Ovary (tissue), 3 donors: Measurements from ENCODE around the gene INF2.

Experiments used
- CTCF ChIP-seq, 3 donors: fragments of 450-650 bp in 2 of 3; fragments of 200-600 bp in 1 of 3; IDR thresholded peaks; one replicate each; pipeline versions ENCODE4 v1.5.1 to v1.8.0; 2016 to 2022; ENCODE audit warnings: antibody characterized with exemption in 3 of 3, mild to moderate bottlenecking in 1 of 3
- EP300 ChIP-seq: sonication (generic); formaldehyde crosslinking; IDR thresholded peaks from one replicate; pipeline ENCODE4 v1.6.1; 2017; ENCODE audit warnings: antibody characterized with exemption
- donor health status: DM: no; HTN: no; CAD: no.

- no peak for TF ChIP-seq EP300
- no peak for TF ChIP-seq CTCF (IDR thresholded peaks at IDR 0.05)
Observed at GRCh38 chr14:104734051-104734587, 44.7 kb downstream of the INF2 start.
